CD14-positive monocyte (primary cell): ENCODE data around the gene DTNBP1. TPM values are rescaled to one million over a fixed set of nuclear protein-coding genes. Genes with fewer than 3 reads are reported as not detected.

Experiments used
- DNase-seq, 3 donors: peaks; one replicate each; pipeline ENCODE4 v3.0.0-alpha.2; 2011 to 2022
- H2AFZ ChIP-seq: 2 replicates; pipeline ENCODE4 v1.6.0; 2012; ENCODE audit warnings: mild to moderate bottlenecking, low read depth, low read length, inconsistent platforms; ENCODE audit not compliant: insufficient read depth, poor library complexity, severe bottlenecking
- H3K27ac ChIP-seq, 2 donors: 1 replicate in 1 of 2; 2 replicates in 1 of 2; pipeline ENCODE4 v1.5.1; 2012 to 2013; ENCODE audit warnings: low read length in 2 of 2, control low read depth in 1 of 2, inconsistent platforms in 1 of 2, low read depth in 1 of 2, mild to moderate bottlenecking in 1 of 2
- H3K27me3 ChIP-seq, 2 donors: one replicate each; pipeline versions ENCODE4 v1.6.0 to v1.6.1; 2011 to 2013; ENCODE audit warnings: low read length in 2 of 2; ENCODE audit not compliant: control insufficient read depth in 2 of 2, insufficient read depth in 2 of 2
- H3K36me3 ChIP-seq, 2 donors: replicated peaks in 1 of 2; 1 replicate in 1 of 2; 2 replicates in 1 of 2; pipeline versions ENCODE4 v1.5.1 to v1.6.1; 2012 to 2013; ENCODE audit warnings: low read length in 2 of 2, control low read depth in 1 of 2, inconsistent platforms in 1 of 2, mild to moderate bottlenecking in 1 of 2; ENCODE audit not compliant: insufficient read depth in 2 of 2, control insufficient read depth in 1 of 2
- H3K4me1 ChIP-seq, 2 donors: 1 replicate in 1 of 2; 2 replicates in 1 of 2; pipeline versions ENCODE4 v1.5.1 to v1.6.1; 2012 to 2013; ENCODE audit warnings: low read length in 2 of 2, control low read depth in 1 of 2, inconsistent platforms in 1 of 2, mild to moderate bottlenecking in 1 of 2, moderate library complexity in 1 of 2; ENCODE audit not compliant: insufficient read depth in 2 of 2, control insufficient read depth in 1 of 2
- H3K4me2 ChIP-seq: replicated peaks from 2 replicates; pipeline ENCODE3; 2012; ENCODE audit warnings: low read length, moderate library complexity, mild to moderate bottlenecking; ENCODE audit not compliant: poor library complexity, severe bottlenecking; ENCODE audit errors: extremely low read depth
- H3K4me3 ChIP-seq, 3 experiments: fragments of 200-600 bp in 1 of 3; sonication (generic) in 1 of 3; replicated peaks in 1 of 3; 1 replicate in 2 of 3; 2 replicates in 1 of 3; pipeline ENCODE4 v1.5.1; 2011 to 2013; ENCODE audit warnings: low read length in 3 of 3, mild to moderate bottlenecking in 3 of 3, control low read depth in 2 of 3, low read depth in 2 of 3, inconsistent platforms in 1 of 3, moderate library complexity in 1 of 3
- H3K79me2 ChIP-seq: 2 replicates; pipeline ENCODE4 v1.6.0; 2012; ENCODE audit warnings: mild to moderate bottlenecking, control low read depth, inconsistent platforms, low read length, moderate library complexity; ENCODE audit not compliant: insufficient read depth
- H3K9ac ChIP-seq: 2 replicates; pipeline ENCODE4 v1.6.0; 2017; ENCODE audit warnings: low read length, mild to moderate bottlenecking; ENCODE audit not compliant: insufficient read depth, poor library complexity, severe bottlenecking
- H3K9me3 ChIP-seq, 2 donors: replicated peaks in 1 of 2; 1 replicate in 1 of 2; 2 replicates in 1 of 2; pipeline versions ENCODE4 v1.5.1 to v1.6.1; 2012 to 2013; ENCODE audit warnings: low read length in 2 of 2, control low read depth in 1 of 2; ENCODE audit not compliant: control insufficient read depth in 1 of 2, insufficient read depth in 1 of 2
- H4K20me1 ChIP-seq: 2 replicates; pipeline ENCODE4 v1.6.0; 2012; ENCODE audit warnings: mild to moderate bottlenecking, low read length, control low read depth, moderate library complexity; ENCODE audit not compliant: insufficient read depth
- H3K27ac Mint-ChIP-seq, 7 donors: one replicate each; pipeline ENCODE4 v1.8.0; 2020; ENCODE audit warnings: mild to moderate bottlenecking in 7 of 7, mixed read lengths in 7 of 7, moderate library complexity in 6 of 7, inconsistent platforms in 2 of 7
- H3K27me3 Mint-ChIP-seq, 3 donors: one replicate each; pipeline ENCODE4 v1.8.0; 2021 to 2022; ENCODE audit warnings: low read depth in 3 of 3, mild to moderate bottlenecking in 3 of 3, mixed read lengths in 3 of 3, moderate library complexity in 3 of 3, inconsistent platforms in 1 of 3
- H3K36me3 Mint-ChIP-seq, 2 donors: one replicate each; pipeline ENCODE4 v1.8.0; 2020; ENCODE audit warnings: mixed read lengths in 2 of 2, inconsistent platforms in 1 of 2, mild to moderate bottlenecking in 1 of 2
- H3K4me1 Mint-ChIP-seq: one replicate; pipeline ENCODE4 v1.8.0; 2020; ENCODE audit warnings: mild to moderate bottlenecking, mixed read lengths
- H3K4me3 Mint-ChIP-seq, 2 donors: one replicate each; pipeline ENCODE4 v1.8.0; 2020; ENCODE audit warnings: mild to moderate bottlenecking in 2 of 2, mixed read lengths in 2 of 2, moderate library complexity in 1 of 2
- H3K9me3 Mint-ChIP-seq, 7 donors: one replicate each; pipeline ENCODE4 v1.8.0; 2020 to 2022; ENCODE audit warnings: mixed read lengths in 7 of 7, mild to moderate bottlenecking in 6 of 7, moderate library complexity in 6 of 7, inconsistent platforms in 2 of 7
- WGBS: methylation state at CpG from one replicate; pipeline ENCODE4 v1.1.5; 2013; ENCODE audit warnings: missing lambda C conversion rate; ENCODE audit not compliant: insufficient coverage; 5-methylcytosine and 5-hydroxymethylcytosine counted together
- intact Hi-C, 2 donors: fragments of 100-400 bp; cut with micrococcal nuclease; formaldehyde crosslinking; loops; one replicate each; pipeline versions ENCODE4 v1.15.0 to v1.15.1; 2023
- polyA plus RNA-seq, 3 donors: library from polyadenylated mRNA; depleted of rRNA in 1 of 3; unstranded in 2 of 3; stranded (reverse) in 1 of 3; fragments of 300-500 nt in 2 of 3; fragments of >200 nt in 1 of 3; fragmentation: Illumina TruSeq in 2 of 3; gene quantifications; 1 replicate in 2 of 3; 2 replicates in 1 of 3; pipeline ENCODE4 v1.2.3, GENCODE V29; 2012 to 2021
- TF ChIP-seq, protein P1 (sequence below): fragments of 200-600 bp; IDR thresholded peaks from one replicate; pipeline ENCODE4 v1.8.0; 2022; ENCODE audit warnings: antibody characterized with exemption, mild to moderate bottlenecking

DTNBP1 gene
- polyA plus RNA-seq, 3 donors, result 19.7 to 26.9 (median 20.5) TPM

GRCh38 chr6:15708231-15708630 is 45.4 kb upstream of the DTNBP1 start:
- Mint-ChIP-seq H3K36me3 (no peaks in the 10 kb centered on the region), H3K27ac (no peak overlapping the region), H3K27me3 (no peaks in the 10 kb centered on the region), H3K4me3 (no peak overlapping the region), H3K4me1 (peaks cover 7% of the 10 kb centered on the region), H3K9me3 (peaks cover 0 to 9% (median 4%) of the 10 kb centered on the region in 7 donors)
- Histone ChIP-seq H3K4me3 (no peak overlapping the region), H3K4me2 (no peak overlapping the region), H3K79me2 (no peaks in the 10 kb centered on the region), H4K20me1 (no peaks in the 10 kb centered on the region), H3K27me3 (no peaks in the 10 kb centered on the region), H3K36me3 (no peaks in the 10 kb centered on the region), H3K27ac (no peak overlapping the region), H3K9me3 (no peaks in the 10 kb centered on the region), H2AFZ (no peak overlapping the region), H3K4me1 (no peaks in the 10 kb centered on the region), H3K9ac (no peak overlapping the region)
- DNase-seq, result no peak
- intact Hi-C loops, result no loop called here
- WGBS, result 100% methylated on average over 1 of the region's 5 CpGs
- TF ChIP-seq, protein P1, sequence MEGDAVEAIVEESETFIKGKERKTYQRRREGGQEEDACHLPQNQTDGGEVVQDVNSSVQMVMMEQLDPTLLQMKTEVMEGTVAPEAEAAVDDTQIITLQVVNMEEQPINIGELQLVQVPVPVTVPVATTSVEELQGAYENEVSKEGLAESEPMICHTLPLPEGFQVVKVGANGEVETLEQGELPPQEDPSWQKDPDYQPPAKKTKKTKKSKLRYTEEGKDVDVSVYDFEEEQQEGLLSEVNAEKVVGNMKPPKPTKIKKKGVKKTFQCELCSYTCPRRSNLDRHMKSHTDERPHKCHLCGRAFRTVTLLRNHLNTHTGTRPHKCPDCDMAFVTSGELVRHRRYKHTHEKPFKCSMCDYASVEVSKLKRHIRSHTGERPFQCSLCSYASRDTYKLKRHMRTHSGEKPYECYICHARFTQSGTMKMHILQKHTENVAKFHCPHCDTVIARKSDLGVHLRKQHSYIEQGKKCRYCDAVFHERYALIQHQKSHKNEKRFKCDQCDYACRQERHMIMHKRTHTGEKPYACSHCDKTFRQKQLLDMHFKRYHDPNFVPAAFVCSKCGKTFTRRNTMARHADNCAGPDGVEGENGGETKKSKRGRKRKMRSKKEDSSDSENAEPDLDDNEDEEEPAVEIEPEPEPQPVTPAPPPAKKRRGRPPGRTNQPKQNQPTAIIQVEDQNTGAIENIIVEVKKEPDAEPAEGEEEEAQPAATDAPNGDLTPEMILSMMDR, result no peak

GRCh38 chr6:15705981-15706380 is 43.2 kb upstream of the DTNBP1 start:
- Histone ChIP-seq H3K27ac (no peak overlapping the region), H3K4me2 (no peak overlapping the region), H3K9me3 (no peaks in the 10 kb centered on the region), H3K4me3 (no peak overlapping the region), H4K20me1 (no peaks in the 10 kb centered on the region), H3K36me3 (no peaks in the 10 kb centered on the region), H3K9ac (no peak overlapping the region), H3K79me2 (no peaks in the 10 kb centered on the region), H3K27me3 (no peaks in the 10 kb centered on the region), H3K4me1 (no peaks in the 10 kb centered on the region), H2AFZ (no peak overlapping the region)
- 50% methylated on average over 2 of the region's 3 CpGs for WGBS
- Mint-ChIP-seq H3K36me3 (no peaks in the 10 kb centered on the region), H3K4me1 (peaks cover 7% of the 10 kb centered on the region), H3K27me3 (peaks cover 0 to 2% (median 2%) of the 10 kb centered on the region in 3 donors), H3K9me3 (peaks cover 0 to 12% (median 6%) of the 10 kb centered on the region in 7 donors), H3K27ac (no peak overlapping the region), H3K4me3 (no peak overlapping the region)
- intact Hi-C loops, result no loop called here
- TF ChIP-seq, protein P1, result no peak
- DNase-seq, result no peak
